ENCODE data around the gene CEP104. TPM values are rescaled to one million over a fixed set of nuclear protein-coding genes. Genes with fewer than 3 reads are reported as not detected.

Gene CEP104
- total RNA-seq, 1 experiment from 2014 or later: 50.8 TPM

DNA sequence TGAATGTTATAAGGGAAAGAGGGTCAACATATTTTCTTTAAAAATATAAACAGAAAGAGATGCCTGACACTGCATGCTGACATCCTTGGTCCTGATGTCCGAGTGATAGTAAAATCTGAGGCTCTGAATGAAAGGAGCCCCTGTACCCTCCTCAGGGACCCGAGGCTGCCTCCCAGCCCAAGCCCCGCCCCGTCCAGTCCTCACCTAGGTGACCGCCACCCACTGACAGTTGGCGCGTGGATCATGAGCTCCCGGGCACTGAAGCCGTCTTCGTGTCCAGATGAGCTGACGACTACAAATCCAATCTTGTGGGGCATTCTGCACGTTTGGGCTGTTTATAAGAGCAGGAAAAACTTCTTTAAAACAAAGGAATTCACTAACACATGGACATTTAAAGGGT, 4.9 kb downstream of the CEP104 start:
- Histone ChIP-seq H3K4me3 (ENCODE audit: low read depth, low read length, poor library complexity, severe bottlenecking) (no peak overlapping the region), H3K9me3 (ENCODE audit: low read depth, low read length, poor library complexity, severe bottlenecking) (no peaks in the 10 kb centered on the region), H3K4me1 (ENCODE audit: insufficient read depth, low read length, poor library complexity, severe bottlenecking) (no peaks in the 10 kb centered on the region), H3K27me3 (replicated peaks; ENCODE audit: insufficient read depth, low read depth, low read length, poor library complexity) (no peaks in the 10 kb centered on the region), H3K36me3 (ENCODE audit: insufficient read depth, low read length, poor library complexity, severe bottlenecking) (peaks cover 7% of the 10 kb centered on the region), H3K27ac (ENCODE audit: low read depth, low read length, poor library complexity, severe bottlenecking) (no peak overlapping the region)
- POLR2A ChIA-PET (ENCODE audit: low non-redundant PET): no interaction called here
- TF ChIP-seq, protein P1, sequence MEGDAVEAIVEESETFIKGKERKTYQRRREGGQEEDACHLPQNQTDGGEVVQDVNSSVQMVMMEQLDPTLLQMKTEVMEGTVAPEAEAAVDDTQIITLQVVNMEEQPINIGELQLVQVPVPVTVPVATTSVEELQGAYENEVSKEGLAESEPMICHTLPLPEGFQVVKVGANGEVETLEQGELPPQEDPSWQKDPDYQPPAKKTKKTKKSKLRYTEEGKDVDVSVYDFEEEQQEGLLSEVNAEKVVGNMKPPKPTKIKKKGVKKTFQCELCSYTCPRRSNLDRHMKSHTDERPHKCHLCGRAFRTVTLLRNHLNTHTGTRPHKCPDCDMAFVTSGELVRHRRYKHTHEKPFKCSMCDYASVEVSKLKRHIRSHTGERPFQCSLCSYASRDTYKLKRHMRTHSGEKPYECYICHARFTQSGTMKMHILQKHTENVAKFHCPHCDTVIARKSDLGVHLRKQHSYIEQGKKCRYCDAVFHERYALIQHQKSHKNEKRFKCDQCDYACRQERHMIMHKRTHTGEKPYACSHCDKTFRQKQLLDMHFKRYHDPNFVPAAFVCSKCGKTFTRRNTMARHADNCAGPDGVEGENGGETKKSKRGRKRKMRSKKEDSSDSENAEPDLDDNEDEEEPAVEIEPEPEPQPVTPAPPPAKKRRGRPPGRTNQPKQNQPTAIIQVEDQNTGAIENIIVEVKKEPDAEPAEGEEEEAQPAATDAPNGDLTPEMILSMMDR (conservative IDR thresholded peaks at IDR 0.05; ENCODE audit: low read depth, low read length): no peak
- no peak for TF ChIP-seq EZH2 (IDR thresholded peaks at IDR 0.05; ENCODE audit: borderline replicate concordance, low read depth, low read length, poor library complexity, severe bottlenecking)
- intact Hi-C loops (cut with micrococcal nuclease; ENCODE audit: unreplicated experiment): no loop called here
- CTCF ChIA-PET: no interaction called here
- DNase-seq (ENCODE audit: low spot score): no peak
- BruUV-seq (replicated peaks): no TSS peak

DNA sequence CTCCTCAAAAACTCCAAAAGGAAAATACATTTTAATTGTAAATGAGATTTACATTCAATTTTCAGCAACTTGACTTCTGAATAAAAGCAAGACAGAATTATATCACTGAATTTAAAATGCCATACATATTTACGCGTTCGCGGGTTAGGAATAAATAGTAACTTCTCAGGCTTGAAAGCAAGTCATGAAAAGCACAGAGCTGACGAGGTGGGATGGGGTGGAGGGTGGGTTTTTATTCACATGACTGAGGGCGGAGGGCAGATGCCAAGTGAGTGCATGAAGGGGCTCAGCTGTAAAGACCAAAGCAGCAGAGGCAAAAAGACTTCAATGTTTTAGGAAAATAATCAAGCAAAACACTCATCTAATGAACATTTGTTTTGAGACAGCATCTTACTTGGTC, 5.7 kb downstream of the CEP104 start:
- H3K27me3 ChIP-seq (replicated peaks; ENCODE audit: insufficient read depth, low read depth, low read length, poor library complexity): no peaks in the 10 kb centered on the region
- H3K9me3 ChIP-seq (ENCODE audit: low read depth, low read length, poor library complexity, severe bottlenecking): no peaks in the 10 kb centered on the region
- H3K4me1 ChIP-seq (ENCODE audit: insufficient read depth, low read length, poor library complexity, severe bottlenecking): no peaks in the 10 kb centered on the region
- TF ChIP-seq EZH2 (IDR thresholded peaks at IDR 0.05; ENCODE audit: borderline replicate concordance, low read depth, low read length, poor library complexity, severe bottlenecking): no peak
- TF ChIP-seq, protein P1 (conservative IDR thresholded peaks at IDR 0.05; ENCODE audit: low read depth, low read length): no peak
- H3K27ac ChIP-seq (ENCODE audit: low read depth, low read length, poor library complexity, severe bottlenecking): no peak overlapping the region
- BruUV-seq (replicated peaks): no TSS peak
- peaks cover 7% of the 10 kb centered on the region for H3K36me3 ChIP-seq (ENCODE audit: insufficient read depth, low read length, poor library complexity, severe bottlenecking)
- POLR2A ChIA-PET (ENCODE audit: low non-redundant PET): no interaction called here
- DNase-seq (ENCODE audit: low spot score): no peak
- CTCF ChIA-PET: no interaction called here
- intact Hi-C loops (cut with micrococcal nuclease; ENCODE audit: unreplicated experiment): no loop called here
- no peak overlapping the region for H3K4me3 ChIP-seq (ENCODE audit: low read depth, low read length, poor library complexity, severe bottlenecking)

DNA sequence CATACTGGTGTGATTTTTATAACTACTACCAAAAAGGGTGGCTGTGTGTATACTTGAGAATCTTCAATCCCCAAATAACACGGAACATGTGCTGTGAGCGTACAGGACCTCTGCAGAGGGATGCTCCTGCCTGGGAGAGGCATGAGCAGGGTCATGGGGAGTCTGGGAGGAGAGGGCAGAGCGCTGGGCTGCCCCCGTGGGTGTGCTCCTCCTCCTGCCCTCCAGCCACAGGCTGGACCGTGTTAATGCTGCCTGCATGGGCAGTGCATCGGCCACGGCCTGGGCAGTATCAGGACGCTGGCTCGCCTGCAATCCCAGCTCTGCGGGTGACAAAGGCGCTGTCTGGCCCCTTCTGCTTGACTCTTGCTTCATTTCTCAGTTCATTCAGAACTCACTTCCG, 6.2 kb downstream of the CEP104 start:
- CTCF ChIA-PET: no interaction called here
- no peaks in the 10 kb centered on the region for H3K4me1 ChIP-seq (ENCODE audit: insufficient read depth, low read length, poor library complexity, severe bottlenecking)
- H3K36me3 ChIP-seq (ENCODE audit: insufficient read depth, low read length, poor library complexity, severe bottlenecking): peaks cover 7% of the 10 kb centered on the region
- H3K27me3 ChIP-seq (replicated peaks; ENCODE audit: insufficient read depth, low read depth, low read length, poor library complexity): no peaks in the 10 kb centered on the region
- no peak for DNase-seq (ENCODE audit: low spot score)
- intact Hi-C loops (cut with micrococcal nuclease; ENCODE audit: unreplicated experiment): no loop called here
- BruUV-seq (replicated peaks): no TSS peak
- no peak for TF ChIP-seq EZH2 (IDR thresholded peaks at IDR 0.05; ENCODE audit: borderline replicate concordance, low read depth, low read length, poor library complexity, severe bottlenecking)
- TF ChIP-seq, protein P1 (conservative IDR thresholded peaks at IDR 0.05; ENCODE audit: low read depth, low read length): no peak
- H3K27ac ChIP-seq (ENCODE audit: low read depth, low read length, poor library complexity, severe bottlenecking): no peak overlapping the region
- POLR2A ChIA-PET (ENCODE audit: low non-redundant PET): no interaction called here
- H3K9me3 ChIP-seq (ENCODE audit: low read depth, low read length, poor library complexity, severe bottlenecking): no peaks in the 10 kb centered on the region
- H3K4me3 ChIP-seq (ENCODE audit: low read depth, low read length, poor library complexity, severe bottlenecking): no peak overlapping the region
